ENCODE measurements around the gene IFT88. TPM values are rescaled to one million over a fixed set of nuclear protein-coding genes. Genes with fewer than 3 reads are reported as not detected.
A peak's percentile ranks its signal among the peaks of the same experiment; 100 is the strongest.

IFT88 gene
- total RNA-seq, 1 experiment from 2014 or later: 5.2 TPM

- H3K9me3 Mint-ChIP-seq: no peaks in the 10 kb centered on the region
- H3K27me3 ChIP-seq (ENCODE audit: insufficient read depth, low read length): peaks cover 6% of the 10 kb centered on the region; the same call in 1 of the 2 replicates
- H3K4me3 Mint-ChIP-seq: peak overlapping the region; percentile 84 to 92
- H3K27ac Mint-ChIP-seq: no peak overlapping the region
- no peak overlapping the region for H3T11ph ChIP-seq (ENCODE audit: low read length)
- H3K23me2 ChIP-seq (ENCODE audit: insufficient read length, low read depth, low read length, poor library complexity, severe bottlenecking): peaks cover 9% of the 10 kb centered on the region
- H4K20me1 ChIP-seq (ENCODE audit: control insufficient read depth, insufficient read depth, insufficient read length): no peaks in the 10 kb centered on the region
- no peaks in the 10 kb centered on the region for H3K79me2 ChIP-seq (ENCODE audit: insufficient read depth, low read length)
- no peak overlapping the region for H4K5ac ChIP-seq (ENCODE audit: insufficient read length, low read depth, low read length)
- no peak overlapping the region for H3K9ac ChIP-seq (ENCODE audit: extremely low read depth, insufficient read length, low read length)
- H4K91ac ChIP-seq (ENCODE audit: insufficient read length, low read depth, low read length): no peak overlapping the region
- H3K14ac ChIP-seq (ENCODE audit: insufficient read depth, low read length): no peak overlapping the region
- H2BK5ac ChIP-seq (ENCODE audit: insufficient read length, low read length): no peak overlapping the region
- no peak overlapping the region for H3K23ac ChIP-seq (ENCODE audit: insufficient read length, low read depth, low read length)
- no peak overlapping the region for H3K18ac ChIP-seq (ENCODE audit: insufficient read length, low read depth, low read length)
- peaks cover 55% of the 10 kb centered on the region for H3K27me3 Mint-ChIP-seq (ENCODE audit: low read depth)
- no peak overlapping the region for H2BK15ac ChIP-seq (ENCODE audit: low read depth, low read length)
- H3K36me3 Mint-ChIP-seq (ENCODE audit: insufficient read depth in 1 of 3, low read depth in 3 of 3): no peaks in the 10 kb centered on the region; a peak in 1 of 7 replicates
- H3K56ac ChIP-seq (ENCODE audit: insufficient read length, low read depth, low read length): no peak overlapping the region
- H2BK12ac ChIP-seq (ENCODE audit: insufficient read length, low read depth, low read length): no peak overlapping the region
- H3K4me1 ChIP-seq (ENCODE audit: insufficient read depth, low read length): no peaks in the 10 kb centered on the region
- H3K4me1 Mint-ChIP-seq: peaks cover 13% of the 10 kb centered on the region in 2 experiments
- H2AFZ ChIP-seq (ENCODE audit: low read length): no peak overlapping the region
- H3K4me2 ChIP-seq (ENCODE audit: insufficient read depth, insufficient read length, low read length): peak overlapping the region; percentile 55
- no peak for TF ChIP-seq CTCF (conservative IDR thresholded peaks at IDR 0.05)
- H3K27ac ChIP-seq (ENCODE audit: insufficient read length, low read depth, low read length): no peak overlapping the region
- H4K8ac ChIP-seq (replicated peaks; ENCODE audit: insufficient read length, low read depth, low read length): no peak overlapping the region
- no peak for DNase-seq
- no peak overlapping the region for H3K4ac ChIP-seq (ENCODE audit: low read depth, low read length)
- no peaks in the 10 kb centered on the region for H3K79me1 ChIP-seq (ENCODE audit: insufficient read depth, low read depth, low read length, poor library complexity, severe bottlenecking)
- WGBS (ENCODE audit: extremely low coverage, insufficient read length, low lambda C conversion rate): no CpG with 5 or more reads among the region's 9 CpGs
- H2BK120ac ChIP-seq (ENCODE audit: low read depth, low read length, poor library complexity, severe bottlenecking): no peak overlapping the region
- H3K9me3 ChIP-seq (ENCODE audit: control insufficient read depth, low read depth, low read length): no peaks in the 10 kb centered on the region
- no peak overlapping the region for H2BK20ac ChIP-seq (ENCODE audit: low read depth, low read length, poor library complexity, severe bottlenecking)
- no peak overlapping the region for H2AK5ac ChIP-seq (ENCODE audit: insufficient read length, low read length)
Observed at GRCh38 chr13:20702530-20702914, 135.6 kb downstream of the IFT88 start.

All from H9 (cell line).